Occipital lobe (tissue), 2 donors: Measurements from ENCODE around the gene RHEBL1. TPM values are rescaled to one million over a fixed set of nuclear protein-coding genes. Genes with fewer than 3 reads are reported as not detected.
A peak's percentile ranks its signal among the peaks of the same experiment; 100 is the strongest.

Source experiments
- DNase-seq: peaks from one replicate; lab custom pipeline; 2025; lab: John Stamatoyannopoulos, UW
- total RNA-seq: library from RNA; depleted of rRNA; stranded (reverse); fragments of >200 nt; gene quantifications from one replicate; pipeline ENCODE4 v1.2.3, GENCODE V29; 2014

RHEBL1 gene
- total RNA-seq, 1 donor from 2014 or later: 0.78 TPM

DNA sequence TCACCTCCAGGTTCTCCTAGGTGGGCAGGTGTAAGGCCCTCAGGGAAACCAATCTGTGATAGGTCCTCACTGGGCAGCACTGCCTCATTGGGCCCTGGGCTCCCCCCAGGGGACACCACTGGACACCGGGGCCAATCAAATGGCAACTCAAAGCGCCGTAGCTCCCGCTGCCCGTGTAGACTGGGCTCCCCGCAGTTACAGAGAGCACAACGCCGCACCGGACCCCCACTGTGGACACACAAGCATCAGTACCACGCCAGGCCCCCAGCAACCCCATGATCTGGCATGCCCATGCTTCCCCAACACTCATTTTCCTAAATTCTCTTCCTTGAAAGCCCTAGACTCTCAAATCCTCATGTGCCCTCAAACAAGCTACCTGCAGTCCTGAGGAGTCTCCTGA is 15.3 kb downstream of the RHEBL1 start:
- DNase-seq: no peak

DNA sequence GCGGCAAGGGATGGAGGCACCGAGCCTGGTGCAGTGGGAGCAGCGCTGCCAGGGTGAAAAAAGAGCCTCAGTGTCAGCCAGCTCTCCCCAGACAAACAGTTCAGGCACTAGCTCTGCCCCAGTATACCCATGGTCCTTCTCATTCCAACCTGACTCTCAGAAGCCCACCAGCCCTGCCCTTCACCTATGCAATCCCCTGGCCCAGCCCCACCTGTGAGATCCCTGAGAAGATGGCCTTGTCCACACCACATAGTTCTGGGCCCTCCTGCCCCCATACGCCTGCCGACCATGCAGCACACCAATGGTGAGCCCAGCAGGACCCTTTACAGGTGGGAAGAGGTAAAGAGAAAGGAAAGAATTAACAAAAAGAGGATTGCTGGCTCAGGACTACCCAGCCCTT is 15.7 kb downstream of the RHEBL1 start:
- DNase-seq: no peak

DNA sequence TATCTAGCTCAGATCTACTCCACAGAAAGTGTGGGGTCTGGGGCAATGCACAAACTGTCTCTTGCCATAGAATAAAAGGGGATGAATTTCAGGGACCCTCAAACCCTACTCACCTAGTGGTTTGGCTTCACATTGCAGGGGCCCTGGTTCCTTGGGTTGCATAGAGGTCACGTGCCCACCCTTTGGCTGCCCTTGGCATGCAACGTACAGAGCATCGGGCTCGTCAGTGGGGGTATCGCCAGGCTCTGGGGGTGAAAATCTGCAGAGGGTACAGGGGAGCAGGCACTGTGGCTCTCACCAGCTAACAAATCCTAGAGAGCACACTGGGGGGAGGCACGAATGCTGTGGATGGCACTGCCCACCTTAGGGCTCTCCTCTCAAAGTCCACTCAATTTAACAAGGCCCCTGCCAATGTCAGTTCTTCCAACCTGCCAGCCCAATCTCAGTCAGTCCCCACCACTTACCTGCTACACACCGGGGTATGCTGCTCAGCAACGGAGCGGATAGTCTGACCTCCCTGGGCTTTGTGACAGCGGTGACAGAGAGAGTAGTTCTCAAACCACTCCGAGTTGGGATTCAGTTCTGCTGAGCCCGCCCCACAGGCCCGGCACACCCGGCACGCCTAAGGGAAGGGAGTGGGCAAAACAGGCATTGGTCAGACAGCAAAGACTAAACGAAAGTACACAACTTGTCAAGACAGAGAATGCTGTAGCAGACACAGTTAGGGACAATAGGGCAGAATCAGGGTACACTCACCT is 17.1 kb downstream of the RHEBL1 start:
- DNase-seq: no peak

DNA sequence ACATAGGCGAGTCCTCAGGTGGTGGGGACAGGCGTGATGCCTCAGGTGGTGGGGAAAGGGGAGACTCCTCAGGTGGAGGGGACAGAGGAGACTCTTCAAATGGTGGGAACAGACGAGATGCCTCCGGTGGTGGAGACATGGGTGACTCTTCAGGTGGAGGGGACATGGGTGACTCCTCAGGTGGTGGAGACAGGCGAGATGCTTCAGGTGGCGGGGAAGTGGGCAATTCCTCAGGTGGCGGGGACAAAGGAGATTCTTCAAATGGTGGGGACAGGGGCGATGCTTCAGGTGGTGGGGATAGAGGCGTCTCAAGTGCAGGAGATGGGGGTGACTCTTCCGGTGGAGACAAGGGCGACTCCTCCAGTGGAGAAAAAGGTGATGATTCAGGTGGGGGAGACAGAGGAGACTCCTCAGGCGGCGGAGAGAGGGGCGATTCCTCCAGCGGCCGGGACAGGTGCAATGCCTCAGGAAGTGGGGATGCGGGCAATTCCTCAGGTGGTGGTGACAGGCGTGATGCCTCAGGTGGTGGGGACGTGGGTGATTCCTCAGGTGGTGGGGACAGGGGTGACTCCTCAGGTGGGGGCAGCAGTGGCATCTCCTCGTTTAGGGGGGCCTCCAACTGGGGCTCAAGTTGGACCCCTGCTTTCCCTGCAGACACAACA is 17.9 kb downstream of the RHEBL1 start:
- DNase-seq: no peak

DNA sequence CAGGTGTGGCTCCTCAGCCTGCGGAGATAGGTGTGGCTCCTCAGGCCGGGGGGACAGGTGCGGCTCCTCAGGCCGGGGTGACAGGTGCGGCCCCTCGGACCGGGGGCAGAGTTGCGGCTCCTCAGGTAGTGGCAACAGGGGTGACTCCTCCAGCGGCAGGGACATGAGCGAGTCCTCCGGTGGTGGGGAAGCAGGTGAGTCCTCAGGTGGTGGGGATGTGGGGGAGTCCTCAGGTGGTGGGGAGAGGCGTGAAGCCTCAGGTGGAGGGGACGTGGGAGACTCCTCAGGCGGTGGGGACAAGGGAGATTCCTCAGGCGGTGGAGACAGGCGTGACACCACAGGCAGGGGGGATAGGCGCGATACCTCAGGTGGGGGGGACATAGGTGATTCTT is 18.4 kb downstream of the RHEBL1 start:
- no peak for DNase-seq

DNA sequence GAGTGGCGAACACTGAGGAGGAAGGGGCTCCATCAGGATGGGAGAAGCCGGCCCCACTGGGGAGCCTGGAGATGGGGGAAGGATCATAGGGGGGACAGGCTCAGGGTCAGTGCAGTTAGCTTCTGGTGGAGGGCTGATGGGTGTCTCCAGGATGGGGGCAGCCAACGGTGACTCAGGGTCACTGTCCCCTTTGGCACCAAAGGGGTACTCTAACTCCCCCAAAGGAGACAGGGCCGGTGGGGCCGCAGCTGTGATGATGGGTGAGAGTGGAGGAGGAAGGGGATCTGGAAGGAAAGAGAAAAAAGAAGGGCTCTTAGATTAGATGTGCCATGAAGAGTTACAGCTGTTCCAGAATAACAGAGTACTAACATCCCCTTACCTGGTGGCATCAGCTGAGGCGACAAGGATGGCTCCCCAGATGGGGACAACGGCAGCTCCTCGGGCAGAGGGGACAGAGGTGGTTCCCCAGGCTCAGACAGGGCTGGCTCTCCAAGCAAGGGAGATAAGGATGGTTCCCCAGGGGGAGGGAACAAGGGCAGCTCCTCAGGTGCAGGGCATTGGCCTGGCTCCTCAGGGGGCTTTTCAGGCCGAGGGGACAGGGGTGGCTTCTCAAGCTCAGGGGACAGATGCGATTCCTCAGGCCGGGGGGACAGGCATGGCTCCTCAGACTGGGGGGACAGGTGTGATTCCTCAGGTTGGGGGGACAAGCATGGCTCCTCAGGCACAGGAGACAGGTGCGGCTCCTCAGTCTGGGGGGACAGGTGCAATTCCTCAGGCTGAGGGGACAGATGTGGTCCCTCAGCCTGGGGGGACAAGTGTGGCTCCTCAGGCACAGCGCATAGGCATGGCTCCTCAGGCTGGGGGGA is 19.0 kb downstream of the RHEBL1 start:
- no peak for DNase-seq

DNA sequence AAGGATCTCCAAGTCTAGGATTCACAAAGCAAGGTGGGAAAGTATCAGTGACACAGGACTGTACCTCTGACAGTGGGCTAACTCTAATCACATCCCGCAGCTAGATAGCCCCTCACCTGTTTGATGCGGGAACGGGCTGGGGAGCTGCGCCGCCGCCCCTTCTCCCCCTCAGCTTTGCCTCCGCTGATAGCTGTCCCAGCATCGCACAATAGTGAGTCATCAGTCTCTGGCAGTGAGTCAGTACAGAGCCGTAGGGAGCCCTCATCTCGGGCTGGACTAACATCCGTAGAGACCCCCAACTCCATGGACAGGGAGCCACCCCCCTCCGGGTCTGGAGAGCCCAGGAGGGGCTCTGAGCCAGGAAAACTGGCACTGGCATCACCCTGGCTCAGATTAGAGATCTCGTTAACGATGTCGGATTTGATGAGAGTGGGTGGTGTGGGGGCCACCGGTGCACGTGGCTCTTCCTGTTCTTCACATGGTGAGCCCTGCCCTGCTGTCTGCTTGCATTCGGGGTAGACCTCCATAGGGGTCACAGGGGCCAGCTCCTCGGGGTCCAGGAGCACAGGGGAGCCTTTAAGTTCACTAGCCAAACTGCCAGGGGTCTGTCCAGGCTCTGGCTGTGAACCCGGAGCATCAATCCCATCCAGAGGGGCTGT is 20.1 kb downstream of the RHEBL1 start:
- no peak for DNase-seq

DNA sequence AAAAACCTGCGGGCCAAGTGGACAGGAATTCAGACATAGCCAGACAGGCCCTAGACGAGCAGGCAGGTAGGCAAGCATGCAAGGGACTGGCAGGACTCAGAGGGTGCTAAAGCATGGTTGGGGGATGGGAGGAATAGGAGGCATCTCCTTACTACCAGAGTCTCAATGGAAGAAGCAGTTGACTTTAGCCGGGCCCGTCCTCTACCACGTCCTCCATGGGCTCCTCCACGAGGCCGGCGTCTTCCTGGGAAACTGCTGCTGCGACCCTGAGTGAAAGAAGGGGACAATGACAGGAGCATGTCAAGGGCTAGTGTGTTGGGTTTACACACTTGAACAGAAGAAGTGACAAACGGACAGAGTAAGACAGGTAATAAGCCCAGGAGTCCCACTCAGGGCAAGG is 20.8 kb downstream of the RHEBL1 start:
- no peak for DNase-seq

DNA sequence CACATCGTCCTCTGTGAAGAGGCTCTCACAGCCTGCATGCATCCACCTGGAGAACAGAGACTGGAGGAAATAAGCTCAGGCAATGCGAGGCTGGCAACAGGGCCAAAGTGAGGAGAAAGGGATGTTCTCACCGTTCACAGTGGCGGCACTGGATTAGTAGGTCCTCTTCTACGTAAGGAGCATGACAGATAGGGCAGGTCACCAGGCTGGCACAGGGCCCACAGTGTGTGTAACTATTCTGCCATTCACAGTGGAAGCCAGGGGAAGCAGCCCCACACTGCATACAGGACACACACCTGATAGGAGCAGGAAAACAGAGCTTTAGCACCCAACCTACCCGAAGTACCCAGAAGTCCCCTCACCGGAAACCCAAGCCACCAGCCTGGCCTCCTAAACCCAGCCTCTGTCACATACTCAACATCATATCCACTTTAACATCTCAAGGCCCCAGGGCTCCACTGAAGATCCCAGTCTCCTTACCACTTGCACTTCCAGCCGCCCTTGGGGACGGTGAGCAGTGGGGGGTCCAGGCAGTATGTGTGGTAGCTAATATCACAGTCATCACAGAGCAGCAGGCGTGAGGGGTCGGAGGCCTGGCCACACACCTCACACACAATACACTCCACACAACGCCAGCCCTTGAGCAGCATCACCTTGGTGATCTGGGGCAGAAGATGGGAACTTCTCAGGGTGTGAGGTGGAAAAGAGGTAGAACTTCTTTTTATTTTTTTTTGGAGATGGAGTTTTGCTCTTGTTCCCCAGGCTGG is 23.5 kb downstream of the RHEBL1 start:
- no peak for DNase-seq

DNA sequence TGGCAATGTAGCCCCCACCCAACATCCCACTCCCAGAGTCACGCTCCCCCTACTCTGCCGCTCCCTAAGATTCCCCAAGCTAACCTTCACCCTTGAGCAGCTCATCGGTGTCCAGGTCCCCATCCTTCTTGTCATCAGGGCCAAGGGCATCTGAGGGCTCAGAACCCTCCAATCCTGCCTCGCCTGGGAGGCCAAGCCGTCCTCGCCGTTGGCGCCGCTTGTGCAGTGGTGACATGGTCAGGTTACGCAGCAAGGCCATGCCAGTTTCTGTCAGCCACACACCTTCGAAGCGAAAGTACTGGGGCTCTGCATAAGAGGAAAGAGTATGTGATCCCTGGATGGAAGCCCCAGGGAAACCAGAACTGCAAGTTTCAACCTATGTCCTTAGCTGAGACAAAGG is 25.1 kb downstream of the RHEBL1 start:
- no peak for DNase-seq

DNA sequence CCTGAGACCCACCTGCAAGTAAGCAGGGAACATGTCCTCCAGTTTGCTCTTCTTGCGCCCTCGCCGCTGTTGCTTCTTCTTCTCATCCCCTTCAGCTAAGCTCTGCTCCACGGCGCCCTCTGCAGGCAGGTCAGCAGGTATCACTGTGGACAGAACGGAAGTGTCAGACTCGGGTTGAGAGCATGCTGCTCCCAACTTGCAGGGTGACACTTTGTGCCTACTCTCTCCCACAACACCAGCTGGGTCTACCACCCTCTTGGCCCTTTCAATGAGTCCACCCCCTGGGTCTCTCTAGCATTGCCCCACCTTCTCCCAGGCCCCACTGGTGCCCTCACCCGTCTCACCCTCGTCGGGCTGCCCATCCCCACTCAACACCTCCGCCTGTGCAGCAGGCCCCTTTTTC is 25.9 kb downstream of the RHEBL1 start:
- DNase-seq: peak; percentile 27

DNA sequence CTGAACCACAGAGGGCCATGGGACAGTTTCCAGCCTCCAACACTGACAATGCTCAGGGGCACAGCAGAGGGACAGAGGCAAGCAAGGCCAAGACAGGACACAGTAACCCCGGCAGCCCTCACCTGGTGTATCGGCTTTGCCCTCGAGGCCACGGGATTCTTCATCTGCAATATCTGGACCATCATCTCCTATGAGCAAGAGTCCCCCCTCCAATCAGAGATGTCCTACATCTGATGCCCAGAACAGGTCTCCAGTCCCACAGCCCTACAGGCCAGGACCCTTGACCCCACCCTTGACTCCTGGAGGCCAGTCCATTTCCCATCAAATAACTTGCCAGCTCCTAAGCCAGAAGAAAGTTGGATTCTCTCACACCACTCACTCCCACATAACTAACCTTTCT is 26.5 kb downstream of the RHEBL1 start:
- DNase-seq: no peak

DNA sequence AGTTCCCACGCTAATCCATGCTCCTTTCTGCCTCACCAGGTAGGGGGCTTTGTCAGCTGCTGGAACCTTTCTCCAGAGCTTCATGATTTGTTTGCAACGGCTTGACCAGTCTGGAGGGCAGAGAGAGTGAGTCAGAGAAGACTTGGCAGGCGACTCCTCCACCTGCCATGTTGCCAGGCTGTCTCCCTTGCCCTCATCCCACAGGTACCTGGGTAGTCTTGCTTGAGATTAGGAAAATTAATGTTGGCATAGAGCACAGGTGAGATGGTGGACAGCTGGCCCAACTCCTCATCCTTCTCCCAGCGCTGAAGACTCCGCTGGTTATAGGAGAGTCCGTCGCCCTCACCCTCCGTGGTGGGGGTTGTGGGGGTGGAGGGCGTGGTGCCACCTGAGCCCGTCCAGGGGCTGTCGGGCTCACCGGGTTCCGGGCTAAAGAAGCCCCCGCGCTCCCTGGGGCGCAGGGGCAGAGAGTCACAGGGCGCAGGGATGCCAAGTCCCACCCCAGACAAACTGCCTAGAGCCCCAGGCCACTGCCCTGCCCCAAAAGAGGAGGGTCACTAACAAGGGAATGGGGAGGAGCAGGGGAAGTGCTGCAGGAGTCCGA is 27.8 kb downstream of the RHEBL1 start:
- no peak for DNase-seq

DNA sequence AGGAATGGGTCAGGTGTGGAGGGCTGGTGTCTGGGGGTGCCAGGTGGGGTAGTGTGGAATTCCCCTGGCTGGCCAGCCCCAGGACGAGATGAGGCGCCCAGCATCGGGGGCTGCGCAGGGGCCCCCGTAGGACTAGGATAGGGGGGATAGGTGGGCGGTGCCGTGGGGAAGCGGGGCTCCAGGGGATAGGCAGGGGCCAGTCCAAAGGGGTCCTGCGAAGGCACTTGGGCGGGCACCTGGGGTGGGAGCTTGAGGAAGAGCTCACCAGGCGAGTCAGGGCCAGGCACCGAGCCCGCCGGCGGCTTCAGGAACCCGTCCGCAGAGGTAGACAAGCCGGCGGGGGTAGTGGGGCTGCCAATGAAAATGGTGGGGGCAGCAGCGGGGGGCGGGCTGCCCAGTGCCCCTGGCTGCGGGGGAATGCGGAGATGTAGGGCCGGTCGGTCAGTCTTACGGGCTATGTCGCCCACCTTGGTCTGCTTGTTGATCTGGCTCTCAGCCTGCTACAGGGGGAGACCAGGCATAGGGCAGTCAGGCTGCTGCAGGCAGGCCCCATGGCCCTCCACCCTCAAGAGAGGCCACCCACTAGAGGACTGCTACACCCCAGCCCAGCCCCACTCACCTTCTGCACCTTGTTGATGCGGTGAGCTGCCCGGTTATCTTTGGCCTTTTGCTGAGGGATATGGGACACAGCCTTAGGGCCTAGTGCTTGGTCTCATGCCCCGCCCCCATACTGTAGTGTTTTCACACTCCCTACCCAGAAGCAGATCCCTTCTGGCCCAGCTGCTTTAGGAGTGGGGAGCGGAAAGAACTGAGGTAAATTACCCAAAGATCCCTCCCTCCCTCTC is 28.5 kb downstream of the RHEBL1 start:
- no peak for DNase-seq

DNA sequence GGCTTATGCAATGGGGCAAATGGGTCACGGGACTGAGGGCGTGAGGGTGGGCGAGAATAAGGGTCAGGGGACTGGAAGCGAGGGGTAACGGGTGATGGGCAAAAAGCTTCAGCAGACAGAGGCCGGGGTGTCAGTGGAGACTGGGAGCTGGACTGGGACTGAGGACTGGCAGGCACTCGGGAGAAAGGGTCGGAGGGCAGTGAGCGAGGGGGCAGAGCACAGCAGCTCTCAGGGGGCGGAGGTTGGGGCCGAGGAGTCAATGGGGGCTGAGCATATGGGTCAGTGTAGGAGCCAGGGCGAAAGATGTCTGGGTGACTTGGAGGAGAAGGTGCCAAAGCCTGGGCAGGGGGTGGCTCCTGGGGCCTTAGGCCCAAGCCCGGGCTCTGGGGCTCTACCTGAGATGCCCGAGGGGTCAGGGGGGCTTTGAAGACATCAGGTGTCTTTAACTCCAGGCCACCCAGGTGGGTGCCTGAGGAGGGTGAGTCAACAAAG is 29.4 kb downstream of the RHEBL1 start:
- no peak for DNase-seq

DNA sequence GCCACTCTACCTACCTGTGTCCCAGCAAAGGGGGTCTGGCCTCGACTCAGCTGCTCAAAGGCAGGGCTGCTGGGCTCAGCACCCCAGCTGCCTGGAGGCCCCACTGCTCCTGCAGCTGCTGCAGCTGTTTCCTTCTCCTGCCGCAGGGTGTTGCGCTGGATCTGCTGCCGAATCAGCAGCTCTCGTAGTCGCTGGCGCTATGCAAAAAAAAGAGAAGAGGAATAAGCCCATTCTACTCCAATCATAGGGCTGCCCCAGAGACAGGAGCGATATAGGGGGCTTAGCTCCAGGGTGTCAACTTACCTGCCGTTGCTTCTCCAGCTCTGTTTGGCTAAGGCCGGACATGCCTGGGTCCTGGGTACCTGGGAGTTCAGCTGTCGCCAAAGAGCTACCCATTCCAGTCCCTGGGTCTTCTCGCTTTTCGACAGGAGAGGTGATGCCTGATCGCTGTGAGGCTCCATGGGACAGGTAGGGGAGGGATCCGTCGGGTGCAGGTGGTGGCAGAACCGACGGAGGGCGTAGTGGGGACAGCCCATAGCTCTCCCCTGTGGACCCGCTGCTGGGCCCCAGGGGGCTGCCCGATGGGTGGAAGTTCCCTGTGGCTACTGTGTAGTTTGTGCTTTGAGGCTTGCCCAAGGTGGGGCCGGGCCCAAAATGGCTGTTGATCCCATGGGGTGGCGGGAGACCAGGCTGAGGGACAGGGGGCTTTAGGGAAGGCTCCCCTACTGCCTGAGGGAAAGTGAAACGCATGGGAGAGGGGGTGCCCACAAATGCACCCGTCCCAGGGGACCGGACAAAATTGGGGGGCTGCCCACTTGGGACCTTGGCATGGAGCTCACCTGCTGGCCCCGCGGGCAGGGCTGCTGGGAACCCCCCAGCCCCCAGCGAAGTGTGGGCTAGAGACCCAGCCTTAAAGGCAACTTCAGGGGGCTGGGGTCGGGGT is 30.1 kb downstream of the RHEBL1 start:
- DNase-seq: no peak

DNA sequence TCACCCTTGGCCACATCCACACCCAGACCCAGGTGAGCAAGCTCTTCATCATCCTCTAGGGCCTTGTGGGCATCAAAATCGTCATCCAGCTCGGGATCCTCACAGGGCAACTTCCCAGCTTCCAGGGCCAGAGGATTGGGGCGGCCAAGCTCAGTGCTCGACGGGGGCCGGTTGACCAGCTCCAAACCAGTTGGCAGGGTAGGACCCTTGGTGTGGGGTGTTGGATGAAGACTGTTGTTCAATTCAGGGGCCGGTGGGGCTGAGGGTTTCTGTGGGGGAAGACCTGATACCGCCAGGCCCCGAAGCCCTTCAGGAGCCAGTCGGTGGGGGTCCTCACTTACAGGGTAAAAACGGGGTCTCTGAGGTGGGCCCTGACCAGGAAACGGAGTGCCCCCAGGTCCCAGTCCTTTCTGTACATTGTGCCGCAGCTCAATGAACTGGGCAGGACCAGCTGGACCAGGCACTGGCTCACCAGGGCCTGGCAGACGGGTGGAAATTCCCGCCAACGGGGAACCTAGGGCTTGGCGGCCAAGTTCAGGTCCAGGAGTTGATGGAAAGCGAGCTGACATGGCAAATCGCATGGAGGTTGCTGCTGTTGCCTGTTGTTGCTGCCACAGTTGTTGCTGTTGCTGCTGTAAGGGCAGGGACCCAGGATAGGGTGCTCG is 31.4 kb downstream of the RHEBL1 start:
- no peak for DNase-seq

DNA sequence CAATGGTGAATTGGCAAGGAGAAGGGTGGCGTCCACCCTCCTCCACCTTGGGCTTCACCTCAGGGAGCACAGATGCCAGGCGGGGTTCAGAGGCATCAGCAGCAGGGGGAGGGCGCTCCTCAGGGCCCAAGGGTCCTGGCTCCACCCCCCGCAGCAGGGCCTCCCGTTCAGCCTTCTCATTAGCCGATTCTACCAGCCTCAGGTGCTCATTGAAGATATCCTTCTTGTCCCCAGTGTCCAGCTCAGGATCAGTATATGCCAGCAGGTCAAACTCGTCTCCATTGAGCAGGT is 31.9 kb downstream of the RHEBL1 start:
- no peak for DNase-seq
